ENCODE data around the gene RFX5. TPM values are rescaled to one million over a fixed set of nuclear protein-coding genes. Genes with fewer than 3 reads are reported as not detected.

The RFX5 gene
- total RNA-seq, 4 donors from 2014 or later = 36.0 to 69.9 (median 58.4) TPM

GRCh38 chr1:151325231-151325630 lies 21.8 kb downstream of the RFX5 start:
- H3K4me1 ChIP-seq = peaks cover 16 to 46% of the 10 kb centered on the region in 2 donors
- H3K27ac ChIP-seq = no peak overlapping the region
- WGBS, 2 donors = 89 to 91% methylated on average over 7 of the region's 7 CpGs
- no peak for TF ChIP-seq POLR2A (IDR thresholded peaks at IDR 0.05)
- no peak for TF ChIP-seq CTCF (IDR thresholded peaks at IDR 0.05)
- no peaks in the 10 kb centered on the region for H3K9me3 ChIP-seq
- no peak for DNase-seq
- H3K36me3 ChIP-seq = no peaks in the 10 kb centered on the region
- H3K4me3 ChIP-seq (replicated peaks in 1 of 3) = no peak overlapping the region
- no peaks in the 10 kb centered on the region for H3K27me3 ChIP-seq
- intact Hi-C loops (cut with DNase I) = no loop called here

- no peak for DNase-seq
- intact Hi-C loops (cut with DNase I) = no loop called here
- Histone ChIP-seq H3K9me3 (no peaks in the 10 kb centered on the region), H3K27me3 (no peaks in the 10 kb centered on the region), H3K36me3 (no peaks in the 10 kb centered on the region), H3K27ac (no peak overlapping the region), H3K4me3 (replicated peaks in 1 of 3) (no peak overlapping the region), H3K4me1 (peaks cover 19 to 50% of the 10 kb centered on the region in 2 donors)
- TF ChIP-seq CTCF (IDR thresholded peaks at IDR 0.05) (no peak), POLR2A (IDR thresholded peaks at IDR 0.05) (no peak)
- WGBS, 2 donors = 73 to 85% methylated on average over 4 of the region's 4 CpGs
These were observed 22.6 kb downstream of the RFX5 start for GRCh38 chr1:151324390-151324930.

- 80 to 88% methylated on average over 3 of the region's 3 CpGs for WGBS, 2 donors
- peaks cover 16 to 21% of the 10 kb centered on the region in 2 donors for H3K4me1 ChIP-seq
- H3K27me3 ChIP-seq = no peaks in the 10 kb centered on the region
- no peak overlapping the region for H3K4me3 ChIP-seq (replicated peaks in 1 of 3)
- H3K9me3 ChIP-seq = no peaks in the 10 kb centered on the region
- TF ChIP-seq POLR2A (IDR thresholded peaks at IDR 0.05) (no peak), CTCF (IDR thresholded peaks at IDR 0.05) (no peak)
- DNase-seq = no peak
- H3K27ac ChIP-seq = no peak overlapping the region
- peaks cover 14 to 20% of the 10 kb centered on the region in 2 donors for H3K36me3 ChIP-seq
- intact Hi-C loops (cut with DNase I) = no loop called here
These were observed 28.1 kb downstream of the RFX5 start for GRCh38 chr1:151318975-151319374.

GRCh38 chr1:151315565-151316235 lies 31.4 kb downstream of the RFX5 start:
- WGBS, 2 donors = 91% methylated on average over 17 of the region's 17 CpGs
- H3K27me3 ChIP-seq = no peaks in the 10 kb centered on the region
- H3K9me3 ChIP-seq = no peaks in the 10 kb centered on the region
- peaks cover 14 to 36% of the 10 kb centered on the region in 2 donors for H3K36me3 ChIP-seq
- no peak for DNase-seq
- H3K4me1 ChIP-seq = peaks cover 18 to 36% of the 10 kb centered on the region in 2 donors
- H3K4me3 ChIP-seq (replicated peaks in 1 of 3) = no peak overlapping the region
- intact Hi-C loops (cut with DNase I) = no loop called here
- H3K27ac ChIP-seq = no peak overlapping the region
- TF ChIP-seq POLR2A (IDR thresholded peaks at IDR 0.05) = no peak
- no peak for TF ChIP-seq CTCF (IDR thresholded peaks at IDR 0.05)

- WGBS, 2 donors = 52 to 53% methylated on average over 3 of the region's 3 CpGs
- TF ChIP-seq POLR2A (IDR thresholded peaks at IDR 0.05) (no peak), CTCF (IDR thresholded peaks at IDR 0.05) (no peak)
- Histone ChIP-seq H3K36me3 (peaks cover 14 to 36% of the 10 kb centered on the region in 2 donors), H3K27me3 (no peaks in the 10 kb centered on the region), H3K27ac (peak overlapping the region in 2 of 3 donors; percentile 23 to 24), H3K4me3 (replicated peaks in 1 of 3) (no peak overlapping the region), H3K4me1 (peaks cover 15 to 28% of the 10 kb centered on the region in 2 donors), H3K9me3 (no peaks in the 10 kb centered on the region)
- peak; percentile 58 to 73 for DNase-seq
- intact Hi-C loops (cut with DNase I) = no loop called here
These were observed 32.7 kb downstream of the RFX5 start for GRCh38 chr1:151314137-151314875.

All from thyroid gland (tissue), 4 donors.